Measurements from ENCODE around the gene TAMALIN. TPM values are rescaled to one million over a fixed set of nuclear protein-coding genes. Genes with fewer than 3 reads are reported as not detected.

The TAMALIN gene
- total RNA-seq, 1 experiment from 2014 or later, result 1.2 TPM

DNA sequence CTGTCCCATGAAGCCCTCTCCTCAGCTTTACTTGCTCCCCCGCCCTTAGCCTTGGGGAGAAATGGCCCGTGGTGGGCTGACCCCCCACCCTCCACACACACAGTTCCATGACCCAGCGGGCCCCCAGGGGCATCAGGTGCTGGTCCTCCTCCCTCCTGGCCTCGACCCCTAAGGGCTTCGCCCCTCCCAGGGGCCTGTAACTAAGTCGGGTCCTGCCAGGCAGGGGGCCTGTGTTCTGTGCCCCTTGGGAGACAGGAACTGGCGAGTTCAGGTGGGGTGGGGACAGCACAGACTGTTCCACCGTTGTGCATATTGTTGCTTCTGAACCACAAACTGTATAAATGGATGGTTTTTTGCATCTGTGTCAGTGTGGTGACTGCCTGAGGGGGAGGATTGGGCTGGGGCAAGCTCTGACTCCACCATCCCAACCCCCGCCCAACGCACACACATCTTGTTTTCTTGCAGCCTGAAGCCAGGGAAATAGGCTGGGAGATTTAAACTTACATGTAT, 8.8 kb downstream of the TAMALIN start:
- no peak overlapping the region for H4K8ac ChIP-seq (replicated peaks; ENCODE audit: insufficient read length, low read depth, low read length)
- no peak overlapping the region for H3T11ph ChIP-seq (ENCODE audit: low read length)
- H2BK5ac ChIP-seq (ENCODE audit: insufficient read length, low read length), result no peak overlapping the region
- Mint-ChIP-seq H3K4me1 (peaks cover 26 to 40% of the 10 kb centered on the region in 2 experiments), H3K27ac (peak overlapping the region in 1 of 3 experiments; percentile 44; a peak in 2 of 7 replicates), H3K27me3 (ENCODE audit: low read depth) (peaks cover 84% of the 10 kb centered on the region), H3K4me3 (0 out of 5 replicates have a peak overlapping the region, but pooled peaks of 1 of the 2 experiments have one; percentile 35), H3K9me3 (no peaks in the 10 kb centered on the region; a peak in 1 of 5 replicates), H3K36me3 (ENCODE audit: insufficient read depth in 1 of 3, low read depth in 3 of 3) (peaks cover 0 to 14% (median 10%) of the 10 kb centered on the region in 3 experiments; a peak in 3 of 7 replicates)
- no CpG with 5 or more reads among the region's 10 CpGs for WGBS (ENCODE audit: extremely low coverage, insufficient read length, low lambda C conversion rate)
- H2BK15ac ChIP-seq (ENCODE audit: low read depth, low read length), result no peak overlapping the region
- no peaks in the 10 kb centered on the region for H3K79me2 ChIP-seq (ENCODE audit: insufficient read depth, low read length)
- no peak overlapping the region for H2AK5ac ChIP-seq (ENCODE audit: insufficient read length, low read length)
- H3K9me3 ChIP-seq (ENCODE audit: control insufficient read depth, low read depth, low read length), result no peaks in the 10 kb centered on the region
- H3K56ac ChIP-seq (ENCODE audit: insufficient read length, low read depth, low read length), result no peak overlapping the region
- H3K23ac ChIP-seq (ENCODE audit: insufficient read length, low read depth, low read length), result no peak overlapping the region
- H3K4me1 ChIP-seq (ENCODE audit: insufficient read depth, low read length), result peaks cover 6% of the 10 kb centered on the region; the same call in 1 of the 2 replicates
- H4K91ac ChIP-seq (ENCODE audit: insufficient read length, low read depth, low read length), result no peak overlapping the region
- H2BK120ac ChIP-seq (ENCODE audit: low read depth, low read length, poor library complexity, severe bottlenecking), result no peak overlapping the region
- no peak overlapping the region for H3K27ac ChIP-seq (ENCODE audit: insufficient read length, low read depth, low read length)
- H4K5ac ChIP-seq (ENCODE audit: insufficient read length, low read depth, low read length), result no peak overlapping the region
- no peaks in the 10 kb centered on the region for H3K79me1 ChIP-seq (ENCODE audit: insufficient read depth, low read depth, low read length, poor library complexity, severe bottlenecking)
- H3K18ac ChIP-seq (ENCODE audit: insufficient read length, low read depth, low read length), result no peak overlapping the region
- no peak overlapping the region for H2AFZ ChIP-seq (ENCODE audit: low read length)
- H2BK20ac ChIP-seq (ENCODE audit: low read depth, low read length, poor library complexity, severe bottlenecking), result no peak overlapping the region
- no peak overlapping the region for H3K9ac ChIP-seq (ENCODE audit: extremely low read depth, insufficient read length, low read length)
- H4K20me1 ChIP-seq (ENCODE audit: control insufficient read depth, insufficient read depth, insufficient read length), result no peaks in the 10 kb centered on the region
- H3K23me2 ChIP-seq (ENCODE audit: insufficient read length, low read depth, low read length, poor library complexity, severe bottlenecking), result no peaks in the 10 kb centered on the region
- H2BK12ac ChIP-seq (ENCODE audit: insufficient read length, low read depth, low read length), result no peak overlapping the region
- no peak for DNase-seq
- no peak overlapping the region for H3K4ac ChIP-seq (ENCODE audit: low read depth, low read length)
- H3K14ac ChIP-seq (ENCODE audit: insufficient read depth, low read length), result no peak overlapping the region
- TF ChIP-seq, protein P1, sequence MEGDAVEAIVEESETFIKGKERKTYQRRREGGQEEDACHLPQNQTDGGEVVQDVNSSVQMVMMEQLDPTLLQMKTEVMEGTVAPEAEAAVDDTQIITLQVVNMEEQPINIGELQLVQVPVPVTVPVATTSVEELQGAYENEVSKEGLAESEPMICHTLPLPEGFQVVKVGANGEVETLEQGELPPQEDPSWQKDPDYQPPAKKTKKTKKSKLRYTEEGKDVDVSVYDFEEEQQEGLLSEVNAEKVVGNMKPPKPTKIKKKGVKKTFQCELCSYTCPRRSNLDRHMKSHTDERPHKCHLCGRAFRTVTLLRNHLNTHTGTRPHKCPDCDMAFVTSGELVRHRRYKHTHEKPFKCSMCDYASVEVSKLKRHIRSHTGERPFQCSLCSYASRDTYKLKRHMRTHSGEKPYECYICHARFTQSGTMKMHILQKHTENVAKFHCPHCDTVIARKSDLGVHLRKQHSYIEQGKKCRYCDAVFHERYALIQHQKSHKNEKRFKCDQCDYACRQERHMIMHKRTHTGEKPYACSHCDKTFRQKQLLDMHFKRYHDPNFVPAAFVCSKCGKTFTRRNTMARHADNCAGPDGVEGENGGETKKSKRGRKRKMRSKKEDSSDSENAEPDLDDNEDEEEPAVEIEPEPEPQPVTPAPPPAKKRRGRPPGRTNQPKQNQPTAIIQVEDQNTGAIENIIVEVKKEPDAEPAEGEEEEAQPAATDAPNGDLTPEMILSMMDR (conservative IDR thresholded peaks at IDR 0.05), result no peak
- H3K27me3 ChIP-seq (ENCODE audit: insufficient read depth, low read length), result no peaks in the 10 kb centered on the region
- H3K4me2 ChIP-seq (ENCODE audit: insufficient read depth, insufficient read length, low read length), result no peak overlapping the region
